GM12878 (cell line): ENCODE measurements around the gene NOC2L. TPM values are rescaled to one million over a fixed set of nuclear protein-coding genes. Genes with fewer than 3 reads are reported as not detected.

ENCODE experiments used
- ATAC-seq: fragments of 200-7000 bp; cut with Tn5 transposase; 3 replicates; pipeline ENCODE4 v1.9.1; 2020; ENCODE audit warnings: mild to moderate bottlenecking, moderate library complexity
- BruUV-seq: library from RNA; stranded (reverse); fragments of 400-500 nt; replicated peaks from 2 replicates; lab custom pipeline; 2021; lab: Mats Ljungman, UMichigan
- CTCF ChIA-PET: fragments of 300-600 bp; sonication (Branson Sonifier 250); formaldehyde crosslinking; extraction: SDS; loops from one replicate; lab custom pipeline; 2021; ENCODE audit warnings: inconsistent platforms; lab: Yijun Ruan, JAX
- POLR2A ChIA-PET: fragments of 350-600 bp; formaldehyde crosslinking; extraction: SDS; loops from one replicate; lab custom pipeline; 2021; ENCODE audit warnings: inconsistent platforms; lab: Charles Lee
- RAD21 ChIA-PET: fragments of 300-600 bp; sonication (Branson Sonifier 250); formaldehyde crosslinking; loops from one replicate; lab custom pipeline; 2023; ENCODE audit warnings: antibody characterized with exemption; ENCODE audit not compliant: unreplicated experiment; lab: Charles Lee
- SMC1A ChIA-PET: fragments of 300-600 bp; sonication (Branson Sonifier 250); formaldehyde crosslinking; loops from one replicate; lab custom pipeline; 2023; ENCODE audit not compliant: unreplicated experiment, uncharacterized antibody; lab: Charles Lee
- DNase-seq: peaks from one replicate; pipeline ENCODE4 v3.0.0-alpha.2; 2011; ENCODE audit warnings: low read depth, low spot score
- FAIRE-seq: peaks from 3 replicates; lab custom pipeline; 2011; peaks lifted over from hg19 to GRCh38; lab: Jason Lieb, UNC
- H2AFZ ChIP-seq: 2 replicates; pipeline ENCODE4 v1.6.0; 2011; ENCODE audit warnings: low read depth, low read length, control low read depth; ENCODE audit not compliant: control insufficient read depth
- H3K27ac ChIP-seq: 2 replicates; pipeline ENCODE4 v1.5.1; 2011; ENCODE audit warnings: control low read depth; ENCODE audit not compliant: control insufficient read depth, insufficient read depth
- H3K27me3 ChIP-seq, 2 experiments: replicated peaks in 1 of 2; 2 replicates each; pipeline versions ENCODE4 v1.6.0 to v1.6.1; 2011; ENCODE audit warnings: low read length in 1 of 2; ENCODE audit not compliant: control insufficient read depth in 2 of 2, insufficient read depth in 2 of 2
- H3K36me3 ChIP-seq, 2 experiments: 2 replicates each; pipeline ENCODE4 v1.5.1; 2011; ENCODE audit warnings: low read length in 1 of 2; ENCODE audit not compliant: control insufficient read depth in 2 of 2, insufficient read depth in 2 of 2
- H3K4me1 ChIP-seq: 2 replicates; pipeline ENCODE4 v1.6.1; 2011; ENCODE audit warnings: mild to moderate bottlenecking, low read length, moderate library complexity, mixed read lengths; ENCODE audit not compliant: control insufficient read depth, insufficient read depth
- H3K4me2 ChIP-seq: 2 replicates; pipeline ENCODE4 v1.6.0; 2011; ENCODE audit warnings: control low read depth; ENCODE audit not compliant: control insufficient read depth, insufficient read depth
- H3K4me3 ChIP-seq: fragments of 200-600 bp; sonication (generic); 2 replicates; pipeline ENCODE4 v1.5.1; 2016
- H3K79me2 ChIP-seq: 2 replicates; pipeline ENCODE4 v1.6.0; 2011; ENCODE audit warnings: low read length; ENCODE audit not compliant: control insufficient read depth, insufficient read depth
- H3K9ac ChIP-seq: 2 replicates; pipeline ENCODE4 v1.8.0; 2011; ENCODE audit warnings: low read length, control low read depth, mixed read lengths; ENCODE audit not compliant: control insufficient read depth, insufficient read depth
- H3K9me3 ChIP-seq: replicated peaks from 3 replicates; pipeline ENCODE4 v1.5.1; 2011; ENCODE audit warnings: mild to moderate bottlenecking, low read length; ENCODE audit not compliant: control insufficient read depth, insufficient read depth
- H4K20me1 ChIP-seq: 2 replicates; pipeline ENCODE4 v1.6.0; 2011; ENCODE audit not compliant: control insufficient read depth, insufficient read depth
- CBX3 ChIP-seq: fragments of 200-600 bp; sonication (generic); IDR thresholded peaks from 2 replicates; pipeline ENCODE4 v1.6.1; 2016; ENCODE audit warnings: low read depth, borderline replicate concordance
- CBX5 ChIP-seq: sonication (generic); IDR thresholded peaks from 2 replicates; pipeline ENCODE4 v1.6.1; 2016; ENCODE audit warnings: low read depth, moderate library complexity, mild to moderate bottlenecking, inconsistent platforms
- CEBPB ChIP-seq, 2 experiments: fragments of 150-350 bp in 1 of 2; IDR thresholded peaks; 2 replicates each; pipeline ENCODE4 v1.6.1; 2012 to 2014; ENCODE audit warnings: low read depth in 2 of 2, low read length in 2 of 2, borderline replicate concordance in 1 of 2, inconsistent platforms in 1 of 2
- CEBPZ ChIP-seq: fragments of 150-350 bp; IDR thresholded peaks from 2 replicates; pipeline ENCODE4 v1.6.1; 2016; ENCODE audit warnings: low read depth, low read length
- CHD4 ChIP-seq: fragments of 200-600 bp; sonication (generic); IDR thresholded peaks from 2 replicates; pipeline ENCODE4 v1.6.1; 2016; ENCODE audit warnings: mild to moderate bottlenecking
- FOXK2 ChIP-seq: fragments of 450-650 bp; IDR thresholded peaks from 2 replicates; pipeline ENCODE4 v1.6.1; 2017; ENCODE audit warnings: mild to moderate bottlenecking, moderate library complexity
- HCFC1 ChIP-seq: fragments of 150-350 bp; IDR thresholded peaks from 2 replicates; pipeline ENCODE4 v1.6.1; 2014; ENCODE audit warnings: low read length
- HSF1 ChIP-seq: fragments of 150-350 bp; IDR thresholded peaks from 2 replicates; pipeline ENCODE4 v1.6.1; 2014; ENCODE audit warnings: mild to moderate bottlenecking, low read depth, low read length
- KLF5 ChIP-seq: fragments of 450-650 bp; IDR thresholded peaks from 2 replicates; pipeline ENCODE4 v1.6.1; 2014; ENCODE audit warnings: mild to moderate bottlenecking; ENCODE audit not compliant: partially characterized antibody
- MEF2B ChIP-seq: fragments of 450-650 bp; IDR thresholded peaks from 2 replicates; pipeline ENCODE4 v1.6.1; 2018; ENCODE audit warnings: mild to moderate bottlenecking, moderate library complexity; ENCODE audit not compliant: partially characterized antibody, poor library complexity, severe bottlenecking
- NBN ChIP-seq: fragments of 450-650 bp; IDR thresholded peaks from 2 replicates; pipeline ENCODE4 v1.6.1; 2016
- POLR2A ChIP-seq: IDR thresholded peaks from 2 replicates; pipeline ENCODE4 v1.6.1; 2011; ENCODE audit warnings: low read depth, mild to moderate bottlenecking, low read length
- SMAD5 ChIP-seq: IDR thresholded peaks from 2 replicates; pipeline ENCODE4 v1.6.1; 2016; ENCODE audit warnings: antibody characterized with exemption, low read depth
- SREBF2 ChIP-seq: IDR thresholded peaks from 2 replicates; pipeline ENCODE4 v1.6.1; 2012; ENCODE audit warnings: mild to moderate bottlenecking, low read length
- ZNF592 ChIP-seq: fragments of 450-650 bp; IDR thresholded peaks from 2 replicates; pipeline ENCODE4 v1.6.1; 2017; ENCODE audit warnings: mild to moderate bottlenecking, moderate library complexity
- WGBS: methylation state at CpG from one replicate; pipeline ENCODE4 v1.1.6; 2016; ENCODE audit warnings: low lambda C conversion rate; ENCODE audit not compliant: insufficient replicate concordance, insufficient coverage; ENCODE audit errors: missing lambda C conversion rate; 5-methylcytosine and 5-hydroxymethylcytosine counted together
- in situ Hi-C: fragments of 300-500 bp; cut with MboI; formaldehyde crosslinking; loops from 9 replicates; pipeline ENCODE4 v1.14.3; 2018; ENCODE audit warnings: mixed read lengths
- intact Hi-C: fragments of 100-400 bp; cut with micrococcal nuclease; formaldehyde crosslinking; loops from one replicate; pipeline ENCODE4 v1.14.2; 2022; ENCODE audit not compliant: unreplicated experiment
- polyA plus RNA-seq, 11 experiments: library from polyadenylated mRNA; depleted of rRNA in 4 of 11; unstranded in 6 of 11; stranded (reverse) in 5 of 11; fragments of >200 nt; fragmentation: Nextera tagmentation in 4 of 11; fragmentation: Illumina TruSeq in 1 of 11; extraction: Ambion mirVana in 4 of 11; extraction: Trizol in 1 of 11; gene quantifications; 1 replicate in 1 of 11; 2 replicates in 10 of 11; pipeline versions ENCODE4 v1.2.1 to v1.2.3, GENCODE V29; 2011 to 2016; ENCODE audit warnings: inconsistent platforms in 2 of 11, missing spikeins in 2 of 11, low read depth in 1 of 11
- total RNA-seq, 4 experiments: library from RNA; depleted of rRNA in 3 of 4; stranded (reverse); fragments of >200 nt in 3 of 4; fragmentation: Illumina TruSeq in 1 of 4; extraction: Trizol in 1 of 4; gene quantifications; 2 replicates each; pipeline versions ENCODE4 v1.2.1 to v1.2.3, GENCODE V29; 2013 to 2021

The NOC2L gene
- total and polyA plus RNA-seq, 10 of the 15 experiments (the other 5 are each of a cell fraction or from before 2014, with no cell fraction given): 1.3 to 171 (median 64.3) TPM

DNA sequence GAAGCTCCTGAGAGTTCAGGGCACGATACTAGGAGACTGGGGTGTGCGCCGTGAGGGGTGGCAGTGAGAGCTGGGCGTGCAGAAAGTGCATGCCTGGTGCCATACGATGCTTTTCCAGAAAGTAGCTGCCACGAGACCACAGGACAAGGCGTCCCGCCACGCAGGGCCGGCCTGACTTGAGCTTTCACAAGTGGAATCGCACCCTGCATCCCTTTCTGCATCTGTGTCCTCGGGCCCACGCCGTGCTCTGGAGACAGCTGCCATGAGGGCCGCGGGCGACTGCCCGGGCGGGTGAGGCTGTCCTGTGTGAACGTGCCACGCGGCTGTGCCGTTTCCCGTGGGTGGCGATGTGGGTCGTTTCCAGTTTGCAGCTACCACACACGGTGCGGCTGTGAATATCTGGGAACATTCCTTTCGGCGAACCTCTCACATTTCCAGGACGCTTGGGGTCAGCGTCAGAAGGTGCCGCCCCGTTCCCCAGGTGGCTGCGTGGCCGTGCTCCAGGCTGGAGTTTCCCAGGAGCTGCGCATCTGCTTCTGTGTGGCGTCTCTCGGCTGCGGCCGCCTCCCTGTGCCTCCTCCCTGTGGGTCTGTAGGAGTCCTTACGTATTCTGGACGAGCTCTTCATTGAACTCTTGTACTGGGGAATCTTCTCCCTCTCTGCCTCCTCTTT lies 23.8 kb upstream of the NOC2L start:
- no peak for DNase-seq
- WGBS: 67% methylated on average over 38 of the region's 43 CpGs
- POLR2A ChIA-PET: interaction anchor here (0.6 kb wide), 2 partner anchors 20 to 621 kb away, joined by 4 to 5 read pairs; no protein-coding TSS in a partner anchor

More for the DNA sequence above, 23.8 kb upstream of the NOC2L start:
- ChIA-PET CTCF (interaction anchor here (0.7 to 8.0 kb wide), 8 partner anchors 10 to 309 kb away, joined by 3 to 71 read pairs (median 17); no protein-coding TSS in a partner anchor), SMC1A (interaction anchor here (0.8 to 2.2 kb wide), 5 partner anchors 14 to 81 kb away, joined by 3 to 5 read pairs (median 4); partner anchors contain the start of gene PLEKHN1), RAD21 (interaction anchor here (0.6 to 2.2 kb wide), 10 partner anchors 19 to 308 kb away, joined by 3 to 16 read pairs (median 3); partner anchors contain the start of genes C1orf159 and ISG15)
- Histone ChIP-seq H3K79me2 (no peaks in the 10 kb centered on the region), H3K27ac (no peak overlapping the region), H3K9me3 (no peaks in the 10 kb centered on the region; the same call in 2 of the 3 replicates), H3K4me1 (no peaks in the 10 kb centered on the region), H3K4me3 (no peak overlapping the region), H3K4me2 (no peak overlapping the region), H4K20me1 (no peaks in the 10 kb centered on the region), H3K36me3 (no peaks in the 10 kb centered on the region), H3K9ac (no peak overlapping the region), H2AFZ (no peak overlapping the region), H3K27me3 (no peaks in the 10 kb centered on the region)
- intact Hi-C loops: no loop called here
- FAIRE-seq (no peak), ATAC-seq (no peak)
- BruUV-seq: no TSS peak
- in situ Hi-C loops: loop anchor here (5.0 kb wide), 1 partner anchor 79 kb away; no protein-coding TSS in a partner anchor
- TF ChIP-seq CEBPZ (no peak), ZNF592 (no peak), FOXK2 (no peak), SREBF2 (no peak), CBX3 (no peak), CBX5 (no peak), MEF2B (no peak), NBN (no peak), SMAD5 (no peak), POLR2A (no peak), CEBPB (IDR thresholded peaks at IDR 0.05; ENCODE audit: borderline replicate concordance in 1 of 2, low read depth in 2 of 2, low read length in 2 of 2) (no peak), HSF1 (no peak), HCFC1 (no peak), CHD4 (no peak), KLF5 (no peak)
